T-helper 17 cell (primary cell): Measurements from ENCODE around the gene DDAH1. TPM values are rescaled to one million over a fixed set of nuclear protein-coding genes. Genes with fewer than 3 reads are reported as not detected.
A peak's percentile ranks its signal among the peaks of the same experiment; 100 is the strongest.
"Not testable (repeated sequence)": the region's sequence is repeated elsewhere in the genome, so short reads cannot be mapped to it uniquely, and the experiment has no call there.

ENCODE experiments used
- ATAC-seq: fragments of 150-1000 bp; cut with Tn5 transposase; 2 replicates; pipeline ENCODE4 v1.10.0; 2021; ENCODE audit warnings: mild to moderate bottlenecking, moderate library complexity
- DNase-seq, 3 donors: peaks; one replicate each; pipeline versions ENCODE4 v3.0.0 to v3.0.0-alpha.2; 2020 to 2021
- H3K9me3 ChIP-seq: one replicate; pipeline ENCODE4 v1.7.0; 2013; ENCODE audit warnings: low read length, mild to moderate bottlenecking; ENCODE audit not compliant: control insufficient read depth, poor library complexity, severe bottlenecking
- H3K27ac Mint-ChIP-seq: one replicate; pipeline ENCODE4 v1.8.0; 2022; ENCODE audit warnings: mild to moderate bottlenecking, moderate library complexity, mixed read lengths
- H3K27me3 Mint-ChIP-seq: one replicate; pipeline ENCODE4 v1.8.0; 2022; ENCODE audit warnings: mixed read lengths
- H3K36me3 Mint-ChIP-seq: one replicate; pipeline ENCODE4 v1.8.0; 2022; ENCODE audit warnings: low read depth, mixed read lengths
- H3K4me1 Mint-ChIP-seq: one replicate; pipeline ENCODE4 v1.8.0; 2022; ENCODE audit warnings: mild to moderate bottlenecking, mixed read lengths
- H3K4me3 Mint-ChIP-seq: one replicate; pipeline ENCODE4 v1.8.0; 2022; ENCODE audit warnings: mild to moderate bottlenecking, moderate library complexity, mixed read lengths
- total RNA-seq, 4 donors: library from RNA in 2 of 4; stranded (reverse) in 2 of 4; gene quantifications; one replicate each; pipeline ENCODE4 v1.2.3 and lab custom pipeline; 2022 to 2026

DDAH1 gene
- not detected for total RNA-seq
- total RNA-seq (lab: John Stamatoyannopoulos, UW): 0.08 to 0.35 reads per million in 2 donors

DNA sequence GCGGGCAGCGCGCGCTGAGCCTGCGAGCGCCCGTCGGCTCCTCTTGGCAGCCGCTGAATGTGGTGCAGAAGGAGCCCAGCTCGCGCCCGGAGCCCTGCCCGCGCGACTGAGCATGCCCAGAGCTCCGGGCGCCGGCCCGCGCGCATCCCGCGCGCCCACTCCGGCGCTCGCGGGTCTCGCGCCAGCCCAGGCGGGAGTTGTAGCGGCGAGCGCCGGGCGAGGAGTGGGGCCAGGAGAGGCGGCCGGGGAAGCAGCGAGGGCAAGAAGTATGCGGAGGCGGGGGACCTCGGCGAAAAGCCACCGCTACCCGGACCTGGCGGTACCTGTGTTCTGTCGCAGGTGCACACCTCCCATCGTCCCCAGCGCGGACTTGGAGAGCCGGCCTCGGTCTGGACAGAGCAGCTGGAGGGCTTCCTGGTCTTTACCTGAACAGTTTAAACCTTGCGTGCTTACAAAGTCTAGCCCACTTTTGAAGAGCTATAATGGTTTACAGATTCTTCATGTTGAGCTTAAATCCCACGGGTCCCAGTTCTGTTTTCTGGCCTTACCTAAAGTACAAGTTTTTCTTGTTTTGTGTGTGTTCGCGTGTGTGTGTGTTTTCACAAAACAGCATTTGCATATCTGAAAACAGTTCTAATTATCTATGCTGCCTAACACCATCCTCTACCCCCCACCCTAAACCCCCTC, at the start of gene DDAH1:
Gene DDAH1, minus strand, starts transcription at position 61 of the 687 bp plus-strand sequence. CDS start 114 bp downstream, outside the sequence.
- DNase-seq (no peak), ATAC-seq (no peak)
- Mint-ChIP-seq H3K27ac (no peak within 1 kb of the TSS), H3K4me3 (peak within 1 kb of the TSS; percentile 65), H3K36me3 (peaks cover 2% of the 10 kb centered on the region), H3K4me1 (no peaks in the 10 kb centered on the region), H3K27me3 (peaks cover 66% of the 10 kb centered on the region)
- H3K9me3 ChIP-seq: no peaks in the 10 kb centered on the region

DNA sequence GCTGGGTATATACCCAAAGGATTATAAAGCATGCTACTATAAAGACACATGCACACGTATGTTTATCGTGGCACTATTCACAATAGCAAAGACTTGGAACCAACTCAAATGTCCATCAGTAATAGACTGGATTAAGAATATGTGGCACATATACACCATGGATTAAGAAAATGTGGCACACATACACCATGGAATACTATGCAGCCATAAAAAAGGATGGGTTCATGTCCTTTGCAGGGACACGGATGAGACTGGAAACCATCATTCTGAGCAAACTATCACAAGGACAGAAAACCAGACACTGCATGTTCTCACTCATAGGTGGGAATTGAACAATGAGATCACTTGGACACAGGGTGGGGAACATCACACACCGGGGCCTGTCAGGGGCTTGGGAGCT, 49.0 kb upstream of the DDAH1 start:
- H3K4me1 Mint-ChIP-seq, H3K9me3 ChIP-seq, H3K4me3 Mint-ChIP-seq, H3K36me3 Mint-ChIP-seq, H3K27ac Mint-ChIP-seq, H3K27me3 Mint-ChIP-seq, DNase-seq, ATAC-seq: not testable (repeated sequence)

DNA sequence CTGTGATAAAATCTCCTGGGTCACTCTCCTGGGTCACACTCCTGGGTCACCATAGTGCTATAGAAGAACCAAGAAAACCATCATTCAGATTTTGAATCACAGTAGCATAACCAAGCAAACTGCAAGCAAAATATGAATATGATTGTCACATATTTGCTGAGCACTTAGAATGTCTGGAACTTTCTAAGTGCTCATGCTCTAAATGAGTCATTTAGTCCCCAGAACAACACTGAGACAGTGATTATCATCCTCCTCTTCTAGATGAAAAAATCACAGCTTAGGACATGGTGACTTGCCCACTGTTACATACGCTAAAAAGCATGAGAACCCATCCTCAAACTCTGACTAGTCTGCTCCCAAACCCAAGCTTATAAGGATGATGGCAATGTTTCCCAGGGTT, 39.5 kb upstream of the DDAH1 start:
- Mint-ChIP-seq H3K27ac (no peak overlapping the region), H3K4me3 (no peak overlapping the region), H3K4me1 (no peaks in the 10 kb centered on the region), H3K27me3 (peaks cover 16% of the 10 kb centered on the region), H3K36me3 (peaks cover 3% of the 10 kb centered on the region)
- H3K9me3 ChIP-seq: no peaks in the 10 kb centered on the region
- no peak for DNase-seq
- no peak for ATAC-seq

DNA sequence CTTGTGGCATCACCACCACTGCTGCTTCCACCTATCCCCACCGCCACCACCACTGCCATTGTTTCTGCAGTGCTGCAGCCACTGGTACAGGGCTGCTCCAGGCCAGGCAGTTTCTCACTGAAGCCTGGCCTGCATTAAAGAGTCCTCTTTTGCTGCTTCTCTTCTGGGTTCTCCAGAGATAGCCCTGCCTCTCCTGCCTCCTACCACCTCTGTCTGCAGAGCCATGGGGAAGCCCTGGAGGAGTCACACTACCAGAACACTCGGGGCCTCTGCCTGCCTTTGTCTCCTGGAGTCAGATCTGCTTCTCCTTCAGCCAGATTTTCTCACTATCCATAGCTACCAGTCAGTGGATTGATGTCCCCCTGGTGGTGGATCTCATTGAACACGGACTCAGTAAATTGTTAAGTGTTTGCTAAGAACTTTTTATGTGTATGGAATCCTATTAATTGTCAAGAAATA, 37.7 kb upstream of the DDAH1 start:
- Mint-ChIP-seq H3K4me1 (no peaks in the 10 kb centered on the region), H3K4me3 (no peak overlapping the region), H3K27ac (no peak overlapping the region), H3K36me3 (peaks cover 3% of the 10 kb centered on the region), H3K27me3 (peaks cover 14% of the 10 kb centered on the region)
- DNase-seq (no peak), ATAC-seq (no peak)
- no peaks in the 10 kb centered on the region for H3K9me3 ChIP-seq

DNA sequence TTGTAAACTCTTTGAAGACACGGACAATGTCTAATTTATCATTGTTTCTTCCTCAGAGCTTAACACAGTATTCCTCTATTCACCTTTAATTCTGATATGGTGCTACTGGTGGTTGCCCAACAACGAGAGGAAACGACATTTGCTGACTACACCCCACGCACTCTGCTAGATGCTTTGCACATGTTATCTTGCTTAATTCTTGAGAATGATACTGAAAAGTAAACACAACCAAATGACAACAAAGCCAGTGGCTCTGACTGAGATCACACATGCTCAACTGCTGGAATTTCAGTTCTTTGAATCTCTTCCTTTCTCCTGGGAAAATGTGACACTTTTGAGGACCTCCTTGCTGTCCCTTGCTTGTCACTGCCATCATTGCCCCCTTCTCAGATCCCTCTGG, 37.2 kb upstream of the DDAH1 start:
- DNase-seq (no peak), ATAC-seq (no peak)
- H3K27me3 Mint-ChIP-seq: peaks cover 14% of the 10 kb centered on the region
- H3K9me3 ChIP-seq: no peaks in the 10 kb centered on the region
- no peak overlapping the region for H3K27ac Mint-ChIP-seq
- H3K36me3 Mint-ChIP-seq: peaks cover 3% of the 10 kb centered on the region
- H3K4me3 Mint-ChIP-seq: no peak overlapping the region
- no peaks in the 10 kb centered on the region for H3K4me1 Mint-ChIP-seq

DNA sequence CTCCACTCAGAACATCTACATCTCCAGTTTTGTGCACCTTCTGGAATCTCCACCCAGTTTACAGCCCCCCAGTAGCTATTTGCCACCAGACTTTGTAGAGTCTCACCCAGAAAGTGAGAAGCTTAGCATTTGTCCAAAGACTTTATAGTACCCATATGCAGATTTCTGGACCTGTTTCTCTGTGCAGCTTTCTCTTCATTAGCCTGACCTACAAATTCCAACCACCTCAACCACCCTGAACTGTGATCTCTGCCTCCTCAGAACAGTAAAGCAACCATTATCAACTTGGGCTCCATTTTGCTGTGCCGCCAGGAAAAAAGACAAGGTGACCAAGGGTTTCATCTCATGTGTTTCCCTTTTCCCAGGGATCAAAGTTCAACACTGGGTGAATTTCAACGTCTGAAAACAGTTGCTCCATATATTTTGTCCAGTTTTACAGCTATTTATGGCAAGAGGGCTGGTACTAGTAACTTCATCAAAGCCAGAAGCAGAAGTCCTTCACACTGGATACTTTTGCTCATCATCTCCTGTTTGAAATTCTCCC, 36.5 kb upstream of the DDAH1 start:
- ATAC-seq: no peak
- no peak overlapping the region for H3K4me3 Mint-ChIP-seq
- no peaks in the 10 kb centered on the region for H3K4me1 Mint-ChIP-seq
- no peaks in the 10 kb centered on the region for H3K9me3 ChIP-seq
- H3K27ac Mint-ChIP-seq: no peak overlapping the region
- no peak for DNase-seq
- peaks cover 3% of the 10 kb centered on the region for H3K36me3 Mint-ChIP-seq
- H3K27me3 Mint-ChIP-seq: peaks cover 14% of the 10 kb centered on the region

DNA sequence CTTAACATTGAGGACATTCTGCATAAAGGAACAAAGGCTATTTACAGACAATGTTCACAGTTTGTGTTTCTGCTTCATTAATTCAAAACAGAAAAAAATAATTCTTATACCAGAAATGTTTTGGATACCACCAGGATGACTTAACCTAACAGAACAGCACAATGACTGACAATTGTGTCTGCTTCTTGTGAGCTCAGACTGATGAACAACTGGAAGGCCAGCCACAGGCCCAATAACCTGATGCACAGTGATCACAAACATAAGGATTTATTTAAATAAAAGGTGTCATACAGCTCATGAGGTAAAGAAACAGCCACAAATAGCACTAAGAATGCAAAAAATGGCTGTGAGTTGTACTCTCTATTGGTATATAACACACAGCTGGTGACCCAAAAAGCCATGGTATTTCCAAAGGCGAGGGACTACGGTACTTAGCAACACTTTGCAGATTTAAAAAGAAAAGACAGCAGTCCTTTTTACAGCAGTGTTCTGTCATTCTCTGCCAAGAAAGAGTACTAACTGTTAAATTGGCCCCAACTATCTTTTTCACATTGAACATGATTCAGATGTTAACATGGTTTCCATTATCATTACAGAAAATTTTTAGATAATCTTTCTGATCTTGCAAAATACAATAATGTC, 32.1 kb upstream of the DDAH1 start:
- Mint-ChIP-seq H3K27ac (no peak overlapping the region), H3K36me3 (no peaks in the 10 kb centered on the region), H3K27me3 (peaks cover 11% of the 10 kb centered on the region), H3K4me1 (peaks cover 2% of the 10 kb centered on the region), H3K4me3 (no peak overlapping the region)
- no peaks in the 10 kb centered on the region for H3K9me3 ChIP-seq
- no peak for DNase-seq
- no peak for ATAC-seq

DNA sequence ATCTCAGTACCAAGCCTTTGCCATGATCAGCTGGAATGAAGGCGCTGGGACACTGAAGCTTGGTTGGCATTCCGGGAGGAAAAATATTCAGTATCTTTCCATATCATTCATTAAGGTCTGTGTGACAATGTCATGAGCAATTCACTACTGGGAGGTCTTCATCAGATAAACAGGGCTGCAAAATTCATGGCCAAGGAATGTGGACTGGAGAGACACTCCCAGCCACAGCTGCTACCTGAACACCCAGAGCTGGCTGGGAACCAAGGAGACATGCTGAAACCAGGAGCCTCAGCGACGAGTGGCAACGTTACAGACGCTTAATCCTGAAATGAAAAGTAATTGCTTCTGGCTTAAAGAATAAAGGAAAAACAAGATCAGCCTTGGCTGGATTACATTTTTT, 30.6 kb upstream of the DDAH1 start:
- H3K36me3 Mint-ChIP-seq: no peaks in the 10 kb centered on the region
- peaks cover 2% of the 10 kb centered on the region for H3K4me1 Mint-ChIP-seq
- peaks cover 11% of the 10 kb centered on the region for H3K27me3 Mint-ChIP-seq
- ATAC-seq (no peak), DNase-seq (no peak)
- H3K4me3 Mint-ChIP-seq: no peak overlapping the region
- no peak overlapping the region for H3K27ac Mint-ChIP-seq
- no peaks in the 10 kb centered on the region for H3K9me3 ChIP-seq

DNA sequence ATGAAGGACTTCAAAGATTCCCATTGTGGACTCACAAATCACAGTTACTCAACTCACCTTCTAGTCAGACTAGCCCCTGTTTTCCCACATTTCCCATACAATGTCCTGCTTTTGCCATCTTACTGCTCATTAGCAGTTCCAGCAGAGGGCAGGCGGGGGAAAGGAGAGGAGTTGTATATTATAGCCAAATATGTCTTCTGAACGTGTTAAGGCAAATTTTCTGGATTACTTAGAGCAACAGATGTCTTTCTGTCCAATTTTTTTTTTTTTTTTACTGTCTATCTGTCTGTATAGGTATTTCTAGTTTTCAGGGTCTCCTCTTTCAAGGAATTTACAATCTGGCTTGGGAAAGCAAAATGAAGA, 29.9 kb upstream of the DDAH1 start:
- H3K27ac Mint-ChIP-seq: no peak overlapping the region
- H3K9me3 ChIP-seq: no peaks in the 10 kb centered on the region
- H3K4me3 Mint-ChIP-seq: no peak overlapping the region
- H3K27me3 Mint-ChIP-seq: peaks cover 11% of the 10 kb centered on the region
- H3K36me3 Mint-ChIP-seq: no peaks in the 10 kb centered on the region
- H3K4me1 Mint-ChIP-seq: peaks cover 2% of the 10 kb centered on the region
- DNase-seq: no peak
- ATAC-seq: no peak

DNA sequence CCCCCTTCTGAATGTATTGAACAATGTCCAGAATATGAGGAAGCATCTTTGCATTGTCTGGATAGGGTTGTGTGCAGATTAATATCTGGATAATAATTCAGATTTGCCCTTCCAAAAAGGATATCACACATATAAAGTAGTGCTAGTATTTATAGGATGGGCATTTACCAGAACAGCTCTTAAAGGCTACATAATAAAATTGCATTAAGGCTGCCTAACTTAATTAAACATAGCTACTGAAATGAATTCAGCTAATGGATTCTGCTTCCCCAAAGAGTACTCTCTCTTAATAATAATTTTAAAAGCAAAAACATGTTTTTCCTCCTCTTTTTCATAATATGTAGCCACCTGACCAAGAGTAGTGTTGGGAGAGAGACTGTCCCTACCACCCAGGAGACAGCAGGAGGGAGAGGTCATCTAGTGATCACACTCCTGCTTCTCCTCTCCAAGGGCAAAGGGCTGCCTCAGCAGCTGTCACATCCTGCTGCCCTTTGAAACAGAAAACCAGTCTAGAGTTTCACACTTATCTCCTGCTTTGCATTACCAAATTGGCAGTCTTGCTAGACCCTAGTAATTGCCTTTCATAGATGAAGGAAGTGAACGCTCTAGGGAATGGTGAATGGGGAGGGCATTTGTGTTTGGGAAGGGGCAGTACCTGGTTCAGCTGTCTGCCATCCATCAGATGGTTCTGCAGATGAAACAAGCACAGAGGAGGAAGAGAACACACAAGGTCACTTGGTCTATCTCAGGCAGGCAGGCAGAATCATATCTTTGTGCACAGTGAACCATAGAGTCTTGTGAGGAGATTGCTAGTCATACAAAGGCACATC, 29.3 kb upstream of the DDAH1 start:
- Mint-ChIP-seq H3K4me1 (peaks cover 2% of the 10 kb centered on the region), H3K4me3 (no peak overlapping the region)

DNA sequence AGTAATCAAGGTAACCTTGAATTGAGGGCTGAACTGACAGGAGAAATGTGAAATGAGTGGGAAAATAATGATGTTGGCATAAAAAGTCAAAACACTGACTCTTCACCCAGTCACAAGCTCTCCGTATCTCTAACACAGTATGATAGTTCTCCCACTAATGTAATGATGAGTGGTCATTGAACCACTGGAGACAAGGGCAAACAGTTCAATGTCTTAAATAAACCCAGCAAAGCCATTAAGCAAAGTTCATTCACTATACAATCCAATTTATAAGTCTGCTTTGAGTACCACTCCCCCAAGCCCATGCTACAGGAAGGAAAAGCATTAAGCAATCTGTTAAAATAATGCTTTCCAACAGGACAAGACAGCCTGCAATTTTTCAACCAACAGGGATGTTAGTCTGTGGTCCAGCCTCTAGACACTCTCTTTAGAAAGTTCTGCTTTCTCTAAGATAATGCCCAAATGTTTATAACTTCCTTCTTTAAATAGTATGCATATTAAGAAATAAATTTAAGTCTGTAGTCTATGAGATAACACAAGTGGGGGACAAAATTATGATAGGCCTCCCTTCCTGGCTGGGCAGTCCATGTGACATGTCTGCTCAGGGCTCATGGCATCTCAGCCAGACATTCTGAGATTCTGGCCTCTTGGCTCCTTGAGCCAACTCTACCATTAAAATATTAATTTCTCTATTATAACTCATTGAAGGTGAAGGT, 25.5 kb upstream of the DDAH1 start:
- Mint-ChIP-seq H3K27ac (no peak overlapping the region), H3K27me3 (peaks cover 42% of the 10 kb centered on the region), H3K36me3 (no peaks in the 10 kb centered on the region), H3K4me1 (peaks cover 2% of the 10 kb centered on the region), H3K4me3 (no peak overlapping the region)
- ATAC-seq (no peak), DNase-seq (no peak)
- H3K9me3 ChIP-seq: no peaks in the 10 kb centered on the region

More for the DNA sequence above, 29.3 kb upstream of the DDAH1 start:
- no peaks in the 10 kb centered on the region for H3K9me3 ChIP-seq
- ATAC-seq: no peak
- H3K36me3 Mint-ChIP-seq: no peaks in the 10 kb centered on the region
- DNase-seq: no peak
- H3K27ac Mint-ChIP-seq: no peak overlapping the region
- H3K27me3 Mint-ChIP-seq: peaks cover 11% of the 10 kb centered on the region

DNA sequence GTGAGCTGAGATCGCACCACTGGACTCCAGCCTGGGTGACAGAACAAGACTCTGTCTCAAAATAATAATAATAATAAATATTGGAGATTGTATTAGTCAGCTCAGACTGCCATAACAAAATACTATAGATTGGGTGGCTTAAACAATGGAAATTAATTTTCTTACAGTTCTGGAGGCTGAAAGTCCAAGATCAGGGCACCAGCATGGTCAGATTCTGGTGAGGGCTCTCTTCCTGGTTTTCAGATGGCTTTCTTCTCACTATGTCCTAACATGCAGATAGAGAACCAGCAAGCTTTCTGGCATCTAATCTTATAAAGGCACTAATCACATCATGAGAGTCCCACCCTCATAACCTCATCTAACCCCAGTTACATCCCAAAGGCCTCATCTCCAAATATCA, 23.2 kb upstream of the DDAH1 start:
- Mint-ChIP-seq H3K27me3 (peaks cover 44% of the 10 kb centered on the region), H3K4me3 (no peak overlapping the region), H3K36me3 (no peaks in the 10 kb centered on the region), H3K27ac (no peak overlapping the region), H3K4me1 (no peaks in the 10 kb centered on the region)
- H3K9me3 ChIP-seq: no peaks in the 10 kb centered on the region
- DNase-seq (no peak), ATAC-seq (no peak)

DNA sequence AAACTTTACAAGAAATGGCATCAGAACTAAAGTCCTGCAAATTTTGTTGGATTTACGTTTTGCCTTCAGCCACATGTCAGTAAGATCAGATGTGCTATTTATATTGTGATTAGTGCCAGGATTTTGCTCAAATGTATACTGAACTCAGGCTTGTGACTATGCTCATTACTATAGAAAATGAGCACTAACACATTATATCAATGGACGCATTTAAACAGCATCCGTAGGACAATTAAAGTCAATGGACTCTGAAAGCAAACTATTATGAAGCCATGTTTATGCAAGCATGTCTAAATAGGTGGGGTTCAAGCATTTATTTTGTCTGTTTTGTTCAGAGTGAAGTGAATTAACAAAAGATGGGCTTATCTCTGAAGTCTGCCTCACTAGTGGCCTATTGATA, 20.6 kb upstream of the DDAH1 start:
- peaks cover 44% of the 10 kb centered on the region for H3K27me3 Mint-ChIP-seq
- no peaks in the 10 kb centered on the region for H3K9me3 ChIP-seq
- DNase-seq (no peak), ATAC-seq (no peak)
- H3K36me3 Mint-ChIP-seq: no peaks in the 10 kb centered on the region
- no peak overlapping the region for H3K4me3 Mint-ChIP-seq
- no peak overlapping the region for H3K27ac Mint-ChIP-seq
- no peaks in the 10 kb centered on the region for H3K4me1 Mint-ChIP-seq
